GM23338 (cell line): ENCODE data around the gene SSBP2.

Source experiments
- CREB1 ChIP-seq: fragments of 250-450 bp; sonication (Bioruptor Pico); IDR thresholded peaks from 2 replicates; pipeline ENCODE4 v1.5.0; 2020; ENCODE audit warnings: low read depth, mild to moderate bottlenecking, moderate library complexity
- CTCF ChIP-seq, 2 experiments: fragments of 200-600 bp in 1 of 2; sonication (generic) in 1 of 2; conservative IDR thresholded peaks; 2 replicates each; pipeline versions ENCODE4 v1.5.1 to v1.6.1; 2016 to 2017; ENCODE audit warnings: antibody characterized with exemption in 2 of 2, low read depth in 2 of 2, mild to moderate bottlenecking in 2 of 2, moderate library complexity in 1 of 2
- EZH2 ChIP-seq: fragments of 200-600 bp; sonication (generic); IDR thresholded peaks from one replicate; pipeline ENCODE4 v1.8.0; 2017; ENCODE audit warnings: antibody characterized with exemption, mild to moderate bottlenecking, low read depth; ENCODE audit not compliant: unreplicated experiment
- EZH2phosphoT487 ChIP-seq: fragments of 200-600 bp; sonication (generic); IDR thresholded peaks from one replicate; pipeline ENCODE4 v1.8.1; 2018; ENCODE audit warnings: antibody characterized with exemption; ENCODE audit not compliant: unreplicated experiment
- NANOG ChIP-seq: IDR thresholded peaks from 2 replicates; pipeline ENCODE4 v1.6.1; 2016; ENCODE audit warnings: antibody characterized with exemption, borderline replicate concordance
- POLR2AphosphoS5 ChIP-seq: IDR thresholded peaks from 2 replicates; pipeline ENCODE4 v1.6.1; 2016; ENCODE audit warnings: antibody characterized with exemption, low read depth

GRCh38 chr5:81513473-81513872 lies 237.4 kb downstream of the SSBP2 start:
- no peak for TF ChIP-seq EZH2
- TF ChIP-seq CTCF (conservative IDR thresholded peaks at IDR 0.05; ENCODE audit: low read depth in 2 of 2) = no peak
- TF ChIP-seq EZH2phosphoT487 = no peak
- no peak for TF ChIP-seq POLR2AphosphoS5
- TF ChIP-seq NANOG = no peak
- TF ChIP-seq CREB1 (CRISPR knock-in tag) = no peak
